ENCODE data around the gene DOCK1. TPM values are rescaled to one million over a fixed set of nuclear protein-coding genes. Genes with fewer than 3 reads are reported as not detected.

The DOCK1 gene
- polyA plus RNA-seq, 1 donor from 2014 or later, result 2.7 TPM

GRCh38 chr10:126917375-126917774 is 12.1 kb downstream of the DOCK1 start:
- no peaks in the 10 kb centered on the region for H3K79me2 ChIP-seq (replicated peaks; ENCODE audit: insufficient read depth, low read length)
- no peaks in the 10 kb centered on the region for H3K9me2 ChIP-seq (ENCODE audit: insufficient read depth, low read length)
- no peak overlapping the region for H3K4me3 ChIP-seq (ENCODE audit: low read length)
- H3K36me3 ChIP-seq (ENCODE audit: insufficient read depth, low read length), result no peaks in the 10 kb centered on the region
- no peaks in the 10 kb centered on the region for H3K27me3 ChIP-seq (ENCODE audit: insufficient read depth, low read depth, low read length)
- H3K4me2 ChIP-seq (ENCODE audit: low read length), result no peak overlapping the region
- no peaks in the 10 kb centered on the region for H3F3A ChIP-seq (ENCODE audit: insufficient read depth, low read length, poor library complexity, severe bottlenecking)
- no peak overlapping the region for H3K27ac ChIP-seq (ENCODE audit: low read length)
- H4K20me1 ChIP-seq (ENCODE audit: insufficient read depth), result no peaks in the 10 kb centered on the region
- H3K9me3 ChIP-seq (ENCODE audit: low read length), result no peaks in the 10 kb centered on the region
- no peak for TF ChIP-seq MXI1 (conservative IDR thresholded peaks at IDR 0.05; ENCODE audit: poor library complexity, severe bottlenecking)
- no peak for TF ChIP-seq REST (IDR thresholded peaks at IDR 0.05; ENCODE audit: borderline replicate concordance)
- TF ChIP-seq CTCF (IDR thresholded peaks at IDR 0.05; ENCODE audit: poor library complexity, severe bottlenecking), result no peak
- TF ChIP-seq RAD21 (conservative IDR thresholded peaks at IDR 0.05), result no peak
- TF ChIP-seq EZH2 (IDR thresholded peaks at IDR 0.05; ENCODE audit: borderline replicate concordance, insufficient read depth, low read length, poor library complexity, severe bottlenecking), result no peak
- TF ChIP-seq POLR2AphosphoS5 (IDR thresholded peaks at IDR 0.05), result no peak
- TF ChIP-seq TAF1 (IDR thresholded peaks at IDR 0.05; ENCODE audit: low read depth), result no peak
- no peak for TF ChIP-seq SMC3 (conservative IDR thresholded peaks at IDR 0.05; ENCODE audit: poor library complexity)
- TF ChIP-seq EP300 (conservative IDR thresholded peaks at IDR 0.05; ENCODE audit: poor library complexity, severe bottlenecking), result no peak
- H3K9ac ChIP-seq (ENCODE audit: low read length), result no peak overlapping the region
- no peak overlapping the region for H2AFZ ChIP-seq (ENCODE audit: low read depth, low read length)

GRCh38 chr10:126917975-126918908 is 13.0 kb downstream of the DOCK1 start:
- Histone ChIP-seq H2AFZ (ENCODE audit: low read depth, low read length) (no peak overlapping the region), H3K27ac (ENCODE audit: low read length) (no peak overlapping the region), H3K4me2 (ENCODE audit: low read length) (no peak overlapping the region), H3K4me3 (ENCODE audit: low read length) (no peak overlapping the region), H3F3A (ENCODE audit: insufficient read depth, low read length, poor library complexity, severe bottlenecking) (no peaks in the 10 kb centered on the region), H3K9me2 (ENCODE audit: insufficient read depth, low read length) (no peaks in the 10 kb centered on the region), H4K20me1 (ENCODE audit: insufficient read depth) (no peaks in the 10 kb centered on the region), H3K9ac (ENCODE audit: low read length) (no peak overlapping the region), H3K27me3 (ENCODE audit: insufficient read depth, low read depth, low read length) (no peaks in the 10 kb centered on the region), H3K9me3 (ENCODE audit: low read length) (no peaks in the 10 kb centered on the region), H3K36me3 (ENCODE audit: insufficient read depth, low read length) (no peaks in the 10 kb centered on the region), H3K79me2 (replicated peaks; ENCODE audit: insufficient read depth, low read length) (no peaks in the 10 kb centered on the region)
- TF ChIP-seq SMC3 (conservative IDR thresholded peaks at IDR 0.05; ENCODE audit: poor library complexity) (no peak), CTCF (IDR thresholded peaks at IDR 0.05; ENCODE audit: poor library complexity, severe bottlenecking) (no peak), EZH2 (IDR thresholded peaks at IDR 0.05; ENCODE audit: borderline replicate concordance, insufficient read depth, low read length, poor library complexity, severe bottlenecking) (no peak), RAD21 (conservative IDR thresholded peaks at IDR 0.05) (no peak), TAF1 (IDR thresholded peaks at IDR 0.05; ENCODE audit: low read depth) (no peak), REST (IDR thresholded peaks at IDR 0.05; ENCODE audit: borderline replicate concordance) (no peak), EP300 (conservative IDR thresholded peaks at IDR 0.05; ENCODE audit: poor library complexity, severe bottlenecking) (no peak), POLR2AphosphoS5 (IDR thresholded peaks at IDR 0.05) (no peak), MXI1 (conservative IDR thresholded peaks at IDR 0.05; ENCODE audit: poor library complexity, severe bottlenecking) (no peak)

Data from neural cell (in vitro differentiated cells).